ENCODE data around the gene MYO1E.

GRCh38 chr15:59303136-59303535 is 69.5 kb downstream of the MYO1E start:
- TF ChIP-seq CTCF (IDR thresholded peaks at IDR 0.05) (no peak), POLR2A (IDR thresholded peaks at IDR 0.05) (no peak)
